ENCODE measurements around the gene CCDC170. TPM values are rescaled to one million over a fixed set of nuclear protein-coding genes. Genes with fewer than 3 reads are reported as not detected.
"Not testable (repeated sequence)": the region's sequence is repeated elsewhere in the genome, so short reads cannot be mapped to it uniquely, and the experiment has no call there.

CCDC170 gene
- total RNA-seq, 1 donor from 2014 or later, result 0.55 TPM

GRCh38 chr6:151514000-151514730, 20.3 kb downstream of the CCDC170 start:
- DNase-seq, result no peak
- Histone ChIP-seq H3K27me3 (no peaks in the 10 kb centered on the region), H3K4me3 (no peak overlapping the region), H3K36me3 (no peaks in the 10 kb centered on the region), H3K4me1 (no peaks in the 10 kb centered on the region), H3K27ac (no peak overlapping the region), H3K9me3 (no peaks in the 10 kb centered on the region)
- ATAC-seq, result no peak
- no peak for TF ChIP-seq CTCF (IDR thresholded peaks at IDR 0.05)
- intact Hi-C loops (cut with DNase I), result no loop called here

GRCh38 chr6:151518992-151519391, 25.2 kb downstream of the CCDC170 start:
- H3K27me3 ChIP-seq; ATAC-seq; H3K9me3 ChIP-seq; intact Hi-C loops (cut with DNase I); H3K4me3 ChIP-seq; DNase-seq; H3K27ac ChIP-seq; H3K36me3 ChIP-seq; H3K4me1 ChIP-seq: not testable (repeated sequence)

DNA sequence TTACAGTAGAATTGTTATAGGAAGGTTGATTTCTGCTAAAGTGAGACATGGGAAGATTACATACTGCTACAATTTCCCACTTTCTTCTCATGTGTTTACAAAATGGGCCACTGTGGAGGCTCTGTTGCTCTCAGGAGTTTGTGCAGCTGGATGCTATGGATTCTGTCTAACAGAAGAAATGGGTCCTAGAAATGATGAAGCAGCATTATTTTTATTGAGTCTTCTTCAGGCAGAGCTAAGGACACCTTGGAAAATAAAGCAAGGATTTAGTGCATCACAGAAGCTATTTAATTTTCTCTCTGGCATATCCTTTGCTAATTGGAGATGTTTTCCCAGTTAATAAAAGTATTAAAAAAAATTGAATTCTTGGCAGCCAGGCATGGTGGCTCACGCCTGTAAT, 29.2 kb downstream of the CCDC170 start:
- intact Hi-C loops (cut with DNase I), result no loop called here
- Histone ChIP-seq H3K36me3 (no peaks in the 10 kb centered on the region), H3K4me3 (no peak overlapping the region), H3K27ac (no peak overlapping the region), H3K27me3 (no peaks in the 10 kb centered on the region), H3K9me3 (no peaks in the 10 kb centered on the region), H3K4me1 (no peaks in the 10 kb centered on the region)
- TF ChIP-seq CTCF (IDR thresholded peaks at IDR 0.05), result no peak
- ATAC-seq (no peak), DNase-seq (no peak)

- Histone ChIP-seq H3K4me3 (no peak overlapping the region), H3K27ac (no peak overlapping the region), H3K36me3 (no peaks in the 10 kb centered on the region), H3K27me3 (no peaks in the 10 kb centered on the region), H3K9me3 (no peaks in the 10 kb centered on the region), H3K4me1 (no peaks in the 10 kb centered on the region)
- no peak for ATAC-seq
- TF ChIP-seq CTCF (IDR thresholded peaks at IDR 0.05), result no peak
- no peak for DNase-seq
- intact Hi-C loops (cut with DNase I), result no loop called here
Measured at GRCh38 chr6:151524059-151524458, 30.2 kb downstream of the CCDC170 start.

- intact Hi-C loops (cut with DNase I), result no loop called here
- ATAC-seq, result no peak
- Histone ChIP-seq H3K9me3 (peaks cover 4% of the 10 kb centered on the region), H3K4me1 (no peaks in the 10 kb centered on the region), H3K36me3 (no peaks in the 10 kb centered on the region), H3K27ac (no peak overlapping the region), H3K27me3 (no peaks in the 10 kb centered on the region), H3K4me3 (no peak overlapping the region)
- DNase-seq, result no peak
- TF ChIP-seq CTCF (IDR thresholded peaks at IDR 0.05), result no peak
Measured at GRCh38 chr6:151534576-151534975, 40.8 kb downstream of the CCDC170 start.

- no peaks in the 10 kb centered on the region for H3K36me3 ChIP-seq
- peaks cover 9% of the 10 kb centered on the region for H3K9me3 ChIP-seq
- H3K4me3 ChIP-seq, result no peak overlapping the region
- H3K27ac ChIP-seq, result no peak overlapping the region
- no peaks in the 10 kb centered on the region for H3K4me1 ChIP-seq
- DNase-seq, result no peak
- H3K27me3 ChIP-seq, result no peaks in the 10 kb centered on the region
- no peak for TF ChIP-seq CTCF (IDR thresholded peaks at IDR 0.05)
- no peak for ATAC-seq
- intact Hi-C loops (cut with DNase I), result no loop called here
Measured at GRCh38 chr6:151535476-151536187, 41.8 kb downstream of the CCDC170 start.
